ENCODE data around the gene MRPS10.

The MRPS10 gene

DNA sequence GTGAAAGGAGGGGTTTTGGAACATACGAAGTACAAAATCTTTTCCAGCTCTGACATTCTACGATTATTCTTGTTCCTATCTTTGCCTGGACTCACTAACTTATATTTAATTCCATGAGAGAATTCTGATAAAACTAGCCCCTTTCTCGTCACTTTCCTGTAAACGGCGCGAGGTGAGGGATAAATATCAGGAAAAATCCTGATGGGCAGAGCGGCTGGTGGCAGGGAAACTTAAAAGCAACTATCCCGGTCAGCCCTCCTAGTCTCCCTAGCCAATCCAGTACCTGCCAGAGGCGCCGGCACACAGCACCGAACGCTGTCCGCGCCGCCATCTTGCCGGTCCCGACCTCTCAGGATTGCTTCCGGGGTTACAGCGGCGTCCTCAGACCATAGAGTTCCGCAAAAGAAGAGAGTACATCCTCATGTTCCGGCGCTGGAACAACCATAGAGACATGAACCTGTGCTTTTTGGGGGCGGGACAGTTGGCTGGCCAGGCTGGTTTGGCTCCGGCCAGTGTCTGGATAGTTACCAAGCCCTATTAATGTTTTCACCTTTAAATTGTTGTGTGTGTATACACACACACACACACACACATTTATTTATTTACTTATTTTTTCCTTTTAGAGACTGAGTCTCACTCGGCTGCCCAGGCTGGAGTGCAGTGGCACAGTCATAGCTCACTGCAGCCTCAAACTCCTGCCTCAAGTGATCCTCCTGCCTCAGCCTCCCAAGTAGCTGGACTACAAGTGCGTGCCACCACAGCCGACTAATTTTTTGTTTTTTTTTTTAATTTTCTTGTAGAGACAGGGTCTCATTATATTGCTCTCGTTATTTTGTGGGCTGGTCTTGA lies at the start of gene MRPS10:
Gene MRPS10 (minus strand): TSS at position 343 of the 849 bp plus-strand sequence. CDS start 12 bp downstream, at position 331.
- DNase-seq = peak; percentile 96

DNA sequence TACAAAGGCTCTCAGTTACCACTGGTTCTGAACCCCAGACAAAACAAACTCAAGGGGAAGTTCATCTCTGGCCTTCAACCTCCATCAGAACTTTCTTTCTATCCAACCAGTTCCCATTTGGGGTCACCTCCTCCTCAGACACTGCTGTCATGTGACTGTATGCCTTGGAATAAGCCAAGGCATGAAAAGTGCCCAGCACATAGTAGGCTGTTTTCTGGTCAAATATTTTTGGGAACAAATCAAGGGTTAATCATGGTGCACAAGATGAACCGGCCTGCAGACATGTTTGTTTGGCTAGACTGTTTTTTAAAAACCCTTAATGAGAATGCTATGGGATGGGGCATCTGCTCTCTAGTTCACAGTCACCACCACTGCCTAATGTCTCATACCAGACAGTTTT lies 48.9 kb upstream of the MRPS10 start:
- DNase-seq = no peak

DNA sequence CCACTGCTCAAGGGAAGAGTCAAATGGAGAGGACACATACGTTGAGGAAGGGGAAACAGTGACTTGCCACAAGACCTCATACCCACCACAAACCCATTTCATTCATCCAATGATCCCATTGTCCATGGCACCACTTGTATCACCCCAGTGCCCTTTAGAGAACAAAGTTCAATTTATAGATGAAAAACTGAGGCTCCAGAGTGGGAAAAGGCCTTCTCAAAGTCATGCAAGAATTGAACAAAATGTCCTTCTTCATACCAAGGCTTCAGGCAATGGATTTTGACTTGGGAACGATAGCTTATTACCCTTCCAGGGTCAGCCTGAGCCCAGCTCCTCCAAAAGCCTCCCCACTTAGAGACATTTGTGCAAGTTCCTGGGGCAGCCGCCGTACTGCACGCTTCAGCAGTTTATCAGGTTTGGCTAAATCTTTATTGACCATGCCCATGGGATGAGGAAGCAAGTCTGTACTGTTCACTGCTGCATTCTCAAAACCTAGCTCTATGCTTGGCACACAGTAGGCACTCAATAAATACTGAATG lies 47.3 kb upstream of the MRPS10 start:
- DNase-seq = no peak

DNA sequence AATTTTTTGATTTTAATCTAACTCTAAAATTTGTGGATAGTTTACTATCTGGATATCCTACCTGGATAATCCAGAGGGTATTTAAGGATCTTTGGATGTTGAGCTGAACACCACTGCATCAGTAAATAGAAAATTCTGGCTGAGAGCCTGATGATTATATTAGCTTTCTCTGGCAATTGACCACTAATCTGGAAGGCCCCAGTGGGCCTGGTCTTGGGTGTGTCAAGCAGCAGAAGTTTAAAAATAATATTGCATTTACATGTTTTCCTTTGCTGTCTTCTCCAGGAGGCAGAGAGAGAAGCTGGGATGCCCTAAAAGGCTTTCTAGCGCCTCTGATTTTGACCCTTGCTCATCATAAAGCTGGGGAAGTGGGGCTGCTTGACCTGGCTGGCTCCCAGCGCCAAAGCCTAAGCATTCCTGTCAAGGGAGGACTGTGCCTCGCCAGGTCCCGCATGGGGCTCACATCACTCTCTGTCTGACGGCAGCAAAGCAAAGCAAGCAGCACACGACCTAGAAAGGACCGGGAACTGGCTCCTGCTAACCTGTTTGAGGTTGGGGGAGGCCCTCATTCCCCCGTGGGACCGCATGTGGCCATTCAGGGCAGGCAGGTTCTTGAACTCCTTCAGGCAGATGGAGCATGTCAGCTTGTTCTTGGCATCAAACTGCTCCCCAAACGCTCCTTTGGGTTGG lies 46.6 kb upstream of the MRPS10 start:
- DNase-seq = no peak

DNA sequence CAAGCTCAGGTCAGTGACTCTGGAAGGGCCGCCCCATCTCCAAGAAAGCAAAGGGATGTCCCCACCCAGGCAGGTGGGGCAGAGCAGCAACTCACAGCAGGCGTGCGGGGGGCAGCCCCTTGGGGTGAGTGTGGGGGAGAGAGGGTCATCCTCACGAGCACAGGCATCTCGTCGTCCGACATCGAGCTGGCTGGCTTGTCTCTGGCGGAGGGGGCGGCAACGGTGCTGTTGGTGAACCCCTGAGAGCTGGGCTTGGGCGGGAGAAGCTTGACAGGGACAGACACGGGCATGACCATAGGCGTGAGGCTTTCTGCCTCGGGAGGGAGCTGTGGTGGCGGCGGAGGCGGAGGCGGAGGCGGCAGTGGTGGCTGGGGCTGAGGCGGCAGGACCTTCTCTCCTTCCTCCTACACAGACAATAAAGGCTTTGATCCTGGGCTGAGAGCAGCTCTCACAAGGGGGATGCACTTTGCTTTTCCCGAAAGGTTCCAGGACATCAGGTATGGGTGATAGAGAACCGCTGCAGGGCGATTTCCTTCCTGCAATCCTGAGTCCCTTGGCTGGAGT lies 45.6 kb upstream of the MRPS10 start:
- no peak for DNase-seq

DNA sequence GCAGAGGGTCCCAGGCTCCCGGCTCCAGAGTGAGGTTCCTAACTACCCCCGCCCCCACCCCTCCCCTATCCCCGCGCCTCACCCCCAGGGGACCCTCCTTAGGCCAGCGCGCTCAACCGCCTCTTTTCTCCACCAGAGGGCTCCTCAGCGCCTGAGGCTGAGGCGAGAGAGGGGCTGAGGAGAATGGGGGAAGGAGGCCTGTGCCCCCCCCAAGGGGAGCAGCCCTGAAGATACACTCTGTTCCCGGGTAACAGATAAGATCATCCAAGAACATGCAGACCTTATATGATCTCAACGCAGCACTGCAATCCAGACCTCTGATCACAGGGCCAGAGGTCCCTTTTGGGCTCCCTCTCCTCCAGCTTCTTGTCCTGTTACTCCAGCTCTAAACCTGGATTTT lies 43.3 kb upstream of the MRPS10 start:
- DNase-seq = peak; percentile 17

DNA sequence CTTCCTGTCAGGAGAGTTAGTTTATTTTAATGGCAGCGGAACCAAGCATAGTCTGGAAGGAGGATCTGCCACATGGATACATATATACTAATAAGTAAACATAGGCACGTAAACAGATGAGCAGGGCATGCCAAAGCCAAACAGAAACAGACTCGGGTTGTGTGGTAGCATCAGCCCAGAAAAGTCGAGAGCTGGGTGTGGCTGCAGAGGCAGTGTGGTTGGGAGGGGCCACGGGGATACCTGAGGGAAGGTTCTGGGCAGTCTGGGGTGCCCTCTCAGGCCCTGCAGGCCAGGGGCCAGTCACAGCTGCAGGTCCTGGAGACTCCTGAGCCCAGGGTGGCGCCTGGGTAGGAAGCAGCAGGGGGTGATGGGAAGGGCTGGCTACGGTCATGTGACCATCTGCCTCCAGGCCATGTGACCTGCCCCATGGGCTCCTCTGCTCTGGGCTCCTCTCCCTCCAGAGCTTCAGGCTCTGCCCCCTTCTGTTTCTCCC lies 42.8 kb upstream of the MRPS10 start:
- no peak for DNase-seq

DNA sequence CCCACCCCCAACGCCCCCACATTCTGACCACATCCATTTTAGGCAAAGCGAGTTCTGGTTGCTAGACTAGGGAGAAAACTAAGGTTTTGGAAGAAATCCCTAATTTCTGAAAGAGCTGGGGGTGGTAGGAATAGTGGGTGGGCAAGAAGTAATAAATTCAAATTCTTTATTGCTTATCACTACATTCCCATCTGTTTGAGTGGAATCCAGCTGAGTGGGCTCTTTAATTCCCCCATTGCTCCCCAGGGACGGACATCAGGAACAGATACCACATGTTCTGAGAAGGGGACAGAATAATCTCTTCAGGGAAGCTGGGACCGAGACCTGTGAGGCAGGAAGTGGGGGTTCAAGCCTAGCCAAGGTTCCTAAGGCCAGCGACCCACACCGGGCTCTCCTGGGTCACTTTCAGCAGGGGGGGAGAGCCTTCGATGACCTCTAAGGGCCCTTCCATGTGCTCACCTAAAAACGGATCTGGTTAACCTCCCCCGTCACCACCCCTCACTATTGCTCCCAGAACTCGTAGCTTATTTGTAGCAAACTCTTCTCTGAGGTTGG lies 42.3 kb upstream of the MRPS10 start:
- DNase-seq = no peak

DNA sequence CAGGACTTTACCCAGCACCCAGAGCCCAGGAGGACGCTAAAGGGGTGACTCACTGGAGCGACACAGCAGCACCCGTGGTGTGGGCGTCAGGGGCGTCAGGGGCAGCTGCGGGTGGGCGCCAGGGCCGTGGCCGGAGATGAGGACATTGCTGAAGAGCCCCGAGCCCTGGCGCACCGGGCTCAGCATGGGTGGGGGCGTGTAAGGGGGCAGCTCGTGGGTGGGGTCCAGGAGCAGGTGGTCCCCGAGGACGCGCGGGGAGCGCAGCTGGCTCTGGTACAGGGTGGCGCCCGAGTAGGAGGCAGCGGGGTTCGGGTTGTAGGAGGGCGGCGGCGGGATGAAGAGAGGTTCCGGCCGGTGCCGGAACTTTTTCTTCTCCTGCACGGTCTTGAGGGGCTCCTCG lies 41.6 kb upstream of the MRPS10 start:
- DNase-seq = no peak

DNA sequence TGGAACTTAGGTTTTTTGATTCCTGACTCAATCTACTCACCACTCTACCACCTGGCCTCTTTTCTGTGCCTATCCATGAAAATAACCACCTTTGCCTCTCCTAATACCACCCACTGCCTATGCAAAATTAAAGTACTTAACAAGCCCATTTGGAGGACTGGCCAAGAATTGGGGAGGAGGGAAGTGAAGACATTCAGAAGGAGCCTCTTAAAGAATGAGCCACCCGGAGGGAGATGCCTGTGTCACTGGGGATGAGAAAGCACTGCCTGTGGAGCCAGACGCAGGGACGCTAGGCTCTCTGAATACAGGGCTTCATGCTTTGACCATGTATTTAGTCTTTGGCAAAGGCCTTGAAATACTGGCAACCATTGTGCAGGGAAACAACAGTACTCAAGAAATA lies 40.0 kb upstream of the MRPS10 start:
- DNase-seq = no peak

DNA sequence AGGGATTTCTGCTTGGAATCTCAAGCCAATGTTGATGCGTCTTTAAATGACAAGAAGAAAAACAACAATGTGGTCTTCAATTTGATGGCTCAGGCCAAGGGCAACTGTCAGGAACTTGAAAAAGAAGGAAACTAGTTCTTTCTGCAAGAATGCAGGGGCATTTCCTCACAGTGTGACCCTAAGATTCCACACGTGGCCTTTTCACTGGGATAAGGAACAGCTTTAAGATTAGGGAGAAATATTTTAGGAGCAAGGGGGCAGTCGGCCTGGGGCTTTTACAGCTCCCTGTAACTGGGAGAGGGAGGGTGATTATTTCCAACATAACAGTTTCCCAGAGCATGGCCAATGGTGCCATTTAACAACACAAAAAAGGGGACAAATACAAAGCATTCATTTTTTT lies 39.4 kb upstream of the MRPS10 start:
- no peak for DNase-seq

DNA sequence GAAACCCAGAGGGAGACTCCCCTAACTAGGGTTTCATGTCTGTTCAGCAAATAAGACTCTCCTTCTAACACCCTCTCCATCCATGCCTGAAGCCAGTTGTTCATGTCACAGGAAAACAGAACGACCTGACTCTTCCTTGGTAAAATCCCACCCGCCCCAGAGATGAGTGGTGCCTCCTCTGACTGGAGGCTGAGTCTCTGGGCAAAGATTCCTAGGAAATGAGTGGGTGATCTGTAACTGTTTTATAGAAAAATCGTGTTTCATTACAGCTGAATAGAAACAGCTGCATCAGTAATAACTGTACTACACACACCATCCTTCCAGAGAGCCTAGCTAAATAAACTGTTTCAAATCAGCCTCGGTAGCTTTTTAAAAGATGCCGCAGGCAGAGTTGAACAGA lies 37.4 kb upstream of the MRPS10 start:
- no peak for DNase-seq

DNA sequence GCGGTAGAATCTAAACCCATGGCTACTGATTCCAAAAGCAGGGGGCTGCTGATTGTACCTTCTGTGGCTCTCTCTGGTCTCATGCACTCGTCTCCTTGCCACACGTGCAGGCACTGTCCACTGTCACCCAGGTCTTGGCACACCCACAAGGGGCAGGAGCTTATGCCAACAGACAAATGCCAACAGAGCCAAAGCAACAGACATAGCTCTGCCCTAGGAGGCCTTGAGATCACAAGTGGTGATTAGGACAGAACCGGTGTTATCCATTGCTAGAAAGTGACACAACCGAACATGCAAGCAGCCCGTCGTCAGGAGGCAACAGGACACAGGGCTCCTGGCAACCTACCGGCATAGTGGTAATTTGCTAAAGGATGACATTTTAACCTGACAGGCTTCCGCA lies 36.8 kb upstream of the MRPS10 start:
- DNase-seq = no peak

DNA sequence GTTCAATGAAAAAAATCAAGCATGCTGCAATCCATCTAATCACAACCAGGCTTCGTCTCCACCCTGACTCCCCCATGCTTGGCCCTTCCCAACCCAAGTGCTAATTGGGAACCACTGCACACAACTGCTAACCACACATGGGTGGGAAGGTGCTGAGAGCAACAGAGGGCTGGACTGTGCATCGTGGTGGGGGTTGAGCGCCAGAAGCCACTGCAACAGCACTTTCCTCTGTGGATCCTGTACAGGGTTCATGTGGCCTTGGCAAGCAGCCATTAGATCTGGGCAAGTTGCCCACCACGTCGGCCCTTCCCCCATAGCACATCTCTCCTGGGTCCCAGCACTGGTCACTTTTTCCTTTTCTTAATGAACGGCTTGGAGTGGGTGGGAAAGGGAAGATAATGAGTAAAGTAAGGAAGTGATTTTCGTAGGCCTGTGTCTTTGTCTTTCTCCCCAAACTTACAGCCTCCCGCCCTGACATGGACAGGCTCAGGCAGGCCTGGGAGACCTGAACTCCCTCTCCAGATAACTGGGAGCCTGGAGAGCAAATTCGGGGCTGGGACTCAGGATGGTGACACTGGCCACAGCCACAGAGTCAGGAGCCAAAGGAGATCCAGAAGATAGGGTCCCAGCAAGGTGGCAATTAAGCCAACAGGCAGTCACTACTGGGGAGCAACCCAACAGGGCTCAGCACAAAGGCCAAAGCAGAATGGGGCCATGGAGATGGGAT lies 34.4 kb upstream of the MRPS10 start:
- DNase-seq = peak; percentile 3

DNA sequence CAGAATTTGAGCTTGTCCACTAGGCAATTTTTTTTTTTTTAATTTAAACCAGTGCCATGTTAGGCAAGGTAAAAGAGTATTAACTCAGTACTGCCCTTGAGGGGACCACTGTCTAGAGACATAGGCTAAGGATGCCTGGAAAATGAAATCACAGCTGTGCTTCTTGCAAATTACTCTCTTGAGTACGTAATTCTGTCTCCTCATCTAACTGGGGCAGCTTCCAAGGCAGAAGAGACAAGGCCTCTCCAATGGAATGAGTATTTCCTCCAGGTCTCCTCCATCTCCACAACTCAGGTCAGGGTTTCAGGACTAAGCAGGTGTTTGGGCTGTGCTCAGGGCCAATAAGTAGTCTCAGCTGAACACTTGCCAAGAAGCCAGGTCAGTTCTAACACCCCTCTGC lies 33.8 kb upstream of the MRPS10 start:
- DNase-seq = no peak

DNA sequence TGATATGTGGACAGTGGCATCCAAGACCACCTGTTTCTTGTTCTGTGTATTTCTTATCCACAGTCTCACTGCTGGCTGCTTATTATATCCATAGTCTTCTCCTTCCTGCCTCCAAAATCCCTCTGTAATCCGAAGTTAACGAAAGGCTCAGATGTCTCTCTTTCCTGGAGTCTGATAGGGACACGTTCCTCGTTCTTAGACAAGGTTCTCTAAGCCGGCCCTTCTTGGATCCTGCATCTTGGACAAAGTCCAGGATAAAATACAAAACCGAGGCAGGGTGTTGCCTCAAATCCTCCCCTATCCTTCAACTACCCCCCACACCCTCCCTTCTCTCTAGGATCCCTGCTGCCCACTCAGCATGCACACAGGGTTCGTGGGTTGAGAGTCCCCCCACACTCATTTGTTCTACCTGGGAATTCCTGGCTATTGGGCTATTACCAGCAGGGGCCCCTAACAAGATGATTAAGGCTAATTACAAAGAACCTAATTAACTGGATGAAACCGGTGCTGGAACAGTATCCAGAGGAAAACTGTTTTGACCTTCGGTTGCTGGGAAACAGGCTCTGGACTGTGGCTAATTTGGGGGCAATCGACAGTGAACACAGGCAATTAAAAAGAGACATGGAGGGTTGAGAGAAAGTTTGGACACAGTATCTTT lies 32.7 kb upstream of the MRPS10 start:
- no peak for DNase-seq

DNA sequence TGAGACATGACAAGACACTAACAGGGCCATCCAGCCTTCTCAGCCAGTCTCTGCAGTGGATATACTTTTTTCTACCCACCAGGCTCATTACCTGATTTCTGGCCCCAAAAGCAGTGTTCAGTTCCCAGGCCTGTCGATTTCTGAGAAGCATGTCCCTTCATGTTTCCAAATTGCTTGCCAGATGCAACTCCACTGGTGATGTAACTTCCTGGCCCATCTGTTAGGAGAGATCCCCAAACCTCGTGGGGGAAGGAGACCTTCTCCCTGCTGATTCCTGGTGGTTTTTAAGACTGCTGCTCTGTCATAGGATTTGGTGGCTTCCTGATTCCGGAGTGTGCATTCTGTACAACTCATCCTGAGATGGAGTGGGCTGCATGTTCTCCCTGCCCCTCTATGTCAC lies 31.6 kb upstream of the MRPS10 start:
- DNase-seq = peak; percentile 5

DNA sequence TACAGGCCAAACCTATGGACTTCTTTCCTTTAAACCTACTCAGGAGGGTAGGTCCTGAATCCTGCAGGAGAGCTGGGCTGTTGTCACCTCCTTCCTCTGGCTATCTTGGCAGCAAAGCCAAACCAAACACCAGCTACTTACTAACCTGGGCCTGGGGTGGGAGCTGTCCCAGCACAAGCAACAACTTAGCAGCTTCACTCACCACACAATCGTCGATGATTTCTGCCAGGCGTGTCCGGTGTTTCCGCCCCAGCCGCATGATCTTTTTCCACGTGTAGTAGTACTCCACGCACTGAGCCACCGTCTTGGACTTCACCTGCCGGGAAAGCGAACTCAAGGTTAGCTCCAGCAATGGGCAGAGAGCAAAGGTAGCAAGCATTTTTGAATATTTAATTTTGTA lies 25.4 kb upstream of the MRPS10 start:
- DNase-seq = no peak

DNA sequence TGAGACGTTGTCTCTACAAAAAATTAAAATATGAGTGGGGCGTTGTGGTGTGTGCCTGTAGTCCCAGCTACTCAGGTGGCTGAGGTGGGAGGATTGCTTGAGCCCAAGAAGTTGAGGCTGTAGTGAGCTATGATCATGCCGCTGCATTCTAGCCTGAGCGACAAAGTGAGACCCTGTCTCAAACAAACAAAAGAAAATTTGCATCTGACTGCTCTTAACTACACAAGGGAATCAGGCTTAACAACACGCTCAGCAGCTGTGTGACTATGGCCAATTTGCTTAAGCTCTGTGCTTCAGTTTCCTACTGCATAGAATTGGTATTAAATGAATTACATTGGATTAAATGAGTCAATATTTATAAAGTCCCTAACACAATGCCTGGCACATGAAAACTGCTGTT lies 24.3 kb upstream of the MRPS10 start:
- DNase-seq = no peak

DNA sequence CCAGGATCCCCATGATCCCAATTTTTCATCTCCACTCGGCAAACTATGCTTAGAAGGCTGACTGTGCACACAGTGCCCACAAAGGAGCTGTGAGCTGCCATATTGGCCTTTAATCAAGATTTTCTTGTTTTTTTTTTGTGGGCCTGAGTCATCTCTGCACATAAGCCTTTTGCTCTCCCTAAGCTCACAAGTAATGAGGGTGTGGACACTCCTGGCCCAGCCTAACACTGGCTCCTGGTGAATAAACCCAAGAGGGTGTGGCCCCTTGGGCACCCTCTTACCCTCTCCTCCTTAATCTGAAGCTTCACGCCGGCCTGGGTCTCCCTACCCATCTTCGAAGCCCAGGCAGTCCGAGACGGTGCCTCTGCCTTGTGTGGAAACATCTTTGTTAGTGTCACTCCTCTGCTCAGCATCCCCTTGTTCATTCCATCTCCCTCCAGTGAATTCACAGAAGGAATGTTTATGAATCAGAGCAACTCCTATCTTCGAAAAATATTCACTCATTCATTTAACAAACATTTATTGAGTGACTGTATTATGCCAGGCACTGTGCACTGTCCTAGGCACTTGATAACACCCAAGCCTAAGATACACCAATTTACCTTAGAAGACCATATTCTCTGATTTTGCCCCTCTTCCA lies 22.2 kb upstream of the MRPS10 start:
- no peak for DNase-seq

DNA sequence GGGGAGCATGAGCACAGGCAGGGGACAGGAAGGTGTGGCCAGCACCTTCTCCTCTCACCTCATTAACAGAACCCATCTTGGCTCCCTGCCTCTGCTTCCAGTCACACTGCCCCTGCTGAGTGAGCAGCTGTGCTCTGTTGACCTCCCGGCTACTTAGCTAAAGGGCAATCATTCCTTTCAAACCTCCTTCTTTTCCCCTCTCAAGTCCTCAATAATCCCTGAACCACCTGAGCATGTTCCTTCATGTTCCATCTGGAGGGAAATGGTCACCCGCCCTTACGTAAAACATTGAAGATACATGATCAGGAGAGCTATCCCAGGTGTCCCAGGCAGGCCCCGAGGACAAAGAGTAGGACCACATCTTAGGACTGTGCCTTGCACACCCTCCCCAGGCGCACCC lies 21.7 kb upstream of the MRPS10 start:
- DNase-seq = no peak

DNA sequence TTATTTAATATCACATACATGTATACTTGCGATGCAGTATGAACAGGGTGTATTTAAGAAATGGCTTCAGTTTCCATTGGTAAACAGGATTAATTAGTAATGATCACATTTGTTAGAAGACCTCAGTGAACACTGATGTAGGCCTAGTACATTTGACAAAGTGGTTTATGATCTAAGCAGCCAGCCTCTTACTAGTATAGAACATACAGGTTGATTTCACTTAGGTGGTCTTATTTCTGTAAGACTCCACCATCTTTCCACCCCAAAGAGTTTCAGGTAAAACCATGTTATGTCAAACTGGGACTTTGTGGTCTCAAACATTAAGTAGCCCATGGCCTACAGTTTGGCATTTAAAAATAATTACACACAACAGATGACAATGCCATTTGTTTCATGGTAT lies 20.2 kb upstream of the MRPS10 start:
- no peak for DNase-seq

All from suppressor macrophage treated with lipopolysaccharide for 4 hours (primary cell).